Measurements from ENCODE around the gene HCN2.
"Not testable (repeated sequence)": the region's sequence is repeated elsewhere in the genome, so short reads cannot be mapped to it uniquely, and the experiment has no call there.

The HCN2 gene

DNA sequence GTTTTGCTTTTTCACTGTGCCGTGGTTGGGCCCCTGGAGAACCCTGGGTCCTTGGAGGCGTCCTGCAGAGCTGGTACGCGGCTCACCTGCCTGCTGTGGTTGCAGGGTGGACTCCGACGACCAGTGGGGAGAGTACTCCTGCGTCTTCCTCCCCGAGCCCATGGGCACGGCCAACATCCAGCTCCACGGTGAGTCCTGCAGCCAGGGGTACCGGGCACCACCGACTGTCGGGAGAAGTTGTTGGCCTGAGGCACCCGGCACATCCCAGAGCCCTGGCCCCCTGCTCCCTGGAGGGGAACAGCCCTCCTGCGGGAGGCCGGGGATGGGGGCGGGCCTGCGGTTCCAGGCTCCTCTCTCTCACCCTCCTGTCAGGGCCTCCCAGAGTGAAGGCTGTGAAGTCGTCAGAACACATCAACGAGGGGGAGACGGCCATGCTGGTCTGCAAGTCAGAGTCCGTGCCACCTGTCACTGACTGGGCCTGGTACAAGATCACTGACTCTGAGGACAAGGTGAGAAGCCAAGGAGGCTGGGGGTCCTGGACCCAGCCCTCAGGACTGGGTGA lies 9.3 kb upstream of the HCN2 start:
- Histone ChIP-seq H3K27me3 (ENCODE audit: insufficient read depth, low read length) (no peaks in the 10 kb centered on the region), H3K4me1 (ENCODE audit: insufficient read depth, low read length) (no peaks in the 10 kb centered on the region), H3K36me3 (ENCODE audit: insufficient read depth, low read length) (peaks cover 54% of the 10 kb centered on the region), H3K9me3 (ENCODE audit: insufficient read depth, low read depth, low read length) (no peaks in the 10 kb centered on the region), H3K4me3 (ENCODE audit: low read length) (no peak overlapping the region), H3K9ac (ENCODE audit: low read depth, low read length) (no peak overlapping the region), H3K27ac (ENCODE audit: low read depth, low read length) (no peak overlapping the region)
- WGBS = 96% methylated on average over 22 of the region's 22 CpGs

GRCh38 chr19:581399-582111 lies 8.1 kb upstream of the HCN2 start:
- WGBS = 96% methylated on average over 40 of the region's 40 CpGs
- Histone ChIP-seq H3K36me3 (ENCODE audit: insufficient read depth, low read length) (peaks cover 51% of the 10 kb centered on the region), H3K9ac (ENCODE audit: low read depth, low read length) (no peak overlapping the region)

GRCh38 chr19:582497-583197 lies 7.0 kb upstream of the HCN2 start:
- Histone ChIP-seq H3K4me3 (ENCODE audit: low read length) (no peak overlapping the region), H3K36me3 (ENCODE audit: insufficient read depth, low read length) (peaks cover 46% of the 10 kb centered on the region), H3K9me3 (ENCODE audit: insufficient read depth, low read depth, low read length) (no peaks in the 10 kb centered on the region), H3K27ac (ENCODE audit: low read depth, low read length) (no peak overlapping the region), H3K27me3 (ENCODE audit: insufficient read depth, low read length) (no peaks in the 10 kb centered on the region), H3K9ac (ENCODE audit: low read depth, low read length) (no peak overlapping the region), H3K4me1 (ENCODE audit: insufficient read depth, low read length) (no peaks in the 10 kb centered on the region)
- 92% methylated on average over 31 of the region's 31 CpGs for WGBS

More at GRCh38 chr19:581399-582111, 8.1 kb upstream of the HCN2 start:
- H3K9me3 ChIP-seq (ENCODE audit: insufficient read depth, low read depth, low read length) = no peaks in the 10 kb centered on the region
- no peaks in the 10 kb centered on the region for H3K27me3 ChIP-seq (ENCODE audit: insufficient read depth, low read length)
- H3K4me3 ChIP-seq (ENCODE audit: low read length) = no peak overlapping the region
- no peaks in the 10 kb centered on the region for H3K4me1 ChIP-seq (ENCODE audit: insufficient read depth, low read length)
- H3K27ac ChIP-seq (ENCODE audit: low read depth, low read length) = no peak overlapping the region

DNA sequence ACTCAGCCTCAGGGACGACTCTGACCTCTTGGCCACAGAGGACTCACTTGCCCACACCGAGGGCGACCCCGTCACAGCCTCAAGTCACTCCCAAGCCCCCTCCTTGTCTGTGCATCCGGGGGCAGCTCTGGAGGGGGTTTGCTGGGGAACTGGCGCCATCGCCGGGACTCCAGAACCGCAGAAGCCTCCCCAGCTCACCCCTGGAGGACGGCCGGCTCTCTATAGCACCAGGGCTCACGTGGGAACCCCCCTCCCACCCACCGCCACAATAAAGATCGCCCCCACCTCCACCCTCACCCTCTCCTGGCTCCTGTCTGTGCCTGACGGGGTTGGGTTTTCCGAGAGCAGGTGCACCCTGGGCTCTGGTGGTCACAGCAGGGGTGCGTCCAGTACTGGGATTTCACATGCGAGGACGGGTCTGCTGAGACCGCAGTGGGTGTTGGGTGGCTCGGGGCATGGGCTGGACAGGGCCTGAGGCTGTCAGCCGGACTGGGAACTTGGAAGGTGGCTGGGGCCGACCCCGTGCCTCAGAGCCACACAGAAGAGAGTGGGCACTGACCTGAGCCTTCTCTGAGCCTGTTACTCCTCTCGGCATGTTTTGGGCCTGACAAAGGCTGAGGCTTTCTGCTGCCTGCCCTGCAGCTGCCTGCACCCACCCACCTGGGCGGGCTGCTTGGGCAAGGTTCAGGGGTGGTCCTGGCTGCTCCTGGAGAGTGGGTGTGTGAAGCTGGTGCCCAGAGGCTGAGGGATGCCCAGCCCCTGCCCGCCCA lies 6.3 kb upstream of the HCN2 start:
- Histone ChIP-seq H3K27me3 (ENCODE audit: insufficient read depth, low read length) (peaks cover 7% of the 10 kb centered on the region), H3K9me3 (ENCODE audit: insufficient read depth, low read depth, low read length) (no peaks in the 10 kb centered on the region), H3K27ac (ENCODE audit: low read depth, low read length) (no peak overlapping the region), H3K4me3 (ENCODE audit: low read length) (no peak overlapping the region), H3K4me1 (ENCODE audit: insufficient read depth, low read length) (no peaks in the 10 kb centered on the region), H3K9ac (ENCODE audit: low read depth, low read length) (no peak overlapping the region), H3K36me3 (ENCODE audit: insufficient read depth, low read length) (peaks cover 38% of the 10 kb centered on the region)
- 91% methylated on average over 27 of the region's 27 CpGs for WGBS

DNA sequence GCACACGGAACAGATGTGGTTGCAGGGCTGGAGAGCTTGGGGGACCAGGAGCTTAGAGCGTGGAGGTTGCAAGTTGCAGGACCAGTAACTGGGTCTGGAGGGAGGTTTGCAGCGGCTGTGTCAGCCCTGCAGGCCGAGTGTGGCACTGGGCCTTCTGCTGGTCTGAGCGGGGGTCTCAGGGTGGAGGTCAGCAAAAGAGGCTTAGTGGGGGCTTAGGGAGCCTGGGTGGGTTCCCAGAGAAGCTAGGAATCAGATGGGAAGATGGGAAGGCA lies 5.8 kb upstream of the HCN2 start:
- Histone ChIP-seq H3K36me3 (ENCODE audit: insufficient read depth, low read length) (peaks cover 37% of the 10 kb centered on the region), H3K4me1 (ENCODE audit: insufficient read depth, low read length) (no peaks in the 10 kb centered on the region), H3K4me3 (ENCODE audit: low read length) (no peak overlapping the region), H3K9me3 (ENCODE audit: insufficient read depth, low read depth, low read length) (no peaks in the 10 kb centered on the region), H3K9ac (ENCODE audit: low read depth, low read length) (no peak overlapping the region), H3K27ac (ENCODE audit: low read depth, low read length) (no peak overlapping the region), H3K27me3 (ENCODE audit: insufficient read depth, low read length) (peaks cover 13% of the 10 kb centered on the region)
- WGBS = 83% methylated on average over 5 of the region's 5 CpGs

- H3K4me1 ChIP-seq (ENCODE audit: insufficient read depth, low read length) = no peaks in the 10 kb centered on the region
- no peak overlapping the region for H3K27ac ChIP-seq (ENCODE audit: low read depth, low read length)
- peaks cover 18% of the 10 kb centered on the region for H3K27me3 ChIP-seq (ENCODE audit: insufficient read depth, low read length)
- peaks cover 32% of the 10 kb centered on the region for H3K36me3 ChIP-seq (ENCODE audit: insufficient read depth, low read length)
- no peaks in the 10 kb centered on the region for H3K9me3 ChIP-seq (ENCODE audit: insufficient read depth, low read depth, low read length)
- H3K9ac ChIP-seq (ENCODE audit: low read depth, low read length) = no peak overlapping the region
- WGBS = 61% methylated on average over 38 of the region's 38 CpGs
- H3K4me3 ChIP-seq (ENCODE audit: low read length) = no peak overlapping the region
Measured at GRCh38 chr19:584240-585001, 5.3 kb upstream of the HCN2 start.

- WGBS = 94% methylated on average over 34 of the region's 34 CpGs
- Histone ChIP-seq H3K36me3 (ENCODE audit: insufficient read depth, low read length) (peaks cover 24% of the 10 kb centered on the region), H3K27me3 (ENCODE audit: insufficient read depth, low read length) (peaks cover 19% of the 10 kb centered on the region)
- H3K4me1 ChIP-seq (ENCODE audit: insufficient read depth, low read length); H3K9ac ChIP-seq (ENCODE audit: low read depth, low read length); H3K9me3 ChIP-seq (ENCODE audit: insufficient read depth, low read depth, low read length); H3K4me3 ChIP-seq (ENCODE audit: low read length); H3K27ac ChIP-seq (ENCODE audit: low read depth, low read length): not testable (repeated sequence)
Measured at GRCh38 chr19:585146-585545, 4.5 kb upstream of the HCN2 start.

GRCh38 chr19:585551-586110 lies 4.0 kb upstream of the HCN2 start:
- no peaks in the 10 kb centered on the region for H3K4me1 ChIP-seq (ENCODE audit: insufficient read depth, low read length)
- H3K9me3 ChIP-seq (ENCODE audit: insufficient read depth, low read depth, low read length) = no peaks in the 10 kb centered on the region
- H3K27me3 ChIP-seq (ENCODE audit: insufficient read depth, low read length) = peaks cover 24% of the 10 kb centered on the region
- no peak overlapping the region for H3K9ac ChIP-seq (ENCODE audit: low read depth, low read length)
- 80% methylated on average over 10 of the region's 10 CpGs for WGBS
- H3K36me3 ChIP-seq (ENCODE audit: insufficient read depth, low read length) = peaks cover 20% of the 10 kb centered on the region
- no peak overlapping the region for H3K4me3 ChIP-seq (ENCODE audit: low read length)
- H3K27ac ChIP-seq (ENCODE audit: low read depth, low read length) = no peak overlapping the region

DNA sequence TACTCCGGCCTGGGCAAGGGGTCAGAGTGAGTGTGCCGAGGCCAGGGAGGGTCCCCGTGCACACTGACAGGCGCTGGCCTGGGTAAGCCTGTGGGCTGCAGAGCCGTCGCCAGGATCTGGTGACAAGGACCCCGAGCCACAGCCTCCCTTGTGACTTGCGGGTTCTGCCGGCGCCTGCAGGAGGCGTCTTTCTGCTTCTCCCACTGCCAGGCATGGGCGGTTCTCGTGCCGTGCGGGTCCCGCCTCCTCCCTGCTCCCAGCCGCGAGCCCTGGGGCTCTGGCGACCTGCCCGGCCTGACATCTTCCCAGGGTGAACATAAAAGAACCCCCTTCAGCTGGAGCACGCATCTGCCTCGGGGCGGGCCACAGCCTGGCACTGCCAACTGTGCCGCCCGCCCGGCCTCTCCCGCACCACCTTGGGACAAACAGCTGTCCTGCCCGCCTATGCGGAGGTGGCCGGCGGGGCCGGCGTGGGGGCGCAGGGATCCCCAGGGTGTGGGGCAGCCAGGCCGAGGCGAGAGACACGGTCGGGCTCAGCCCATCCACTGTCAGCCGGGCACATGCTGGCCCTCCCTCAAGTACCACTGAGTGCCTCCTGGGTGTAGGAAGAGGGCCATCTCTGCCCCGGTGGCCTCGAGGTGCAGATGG lies 1.5 kb upstream of the HCN2 start:
- Histone ChIP-seq H3K27me3 (ENCODE audit: insufficient read depth, low read length) (peaks cover 47% of the 10 kb centered on the region), H3K4me1 (ENCODE audit: insufficient read depth, low read length) (no peaks in the 10 kb centered on the region), H3K36me3 (ENCODE audit: insufficient read depth, low read length) (no peaks in the 10 kb centered on the region), H3K4me3 (ENCODE audit: low read length) (no peak overlapping the region; the same call in 1 of the 2 replicates), H3K27ac (ENCODE audit: low read depth, low read length) (no peak overlapping the region), H3K9ac (ENCODE audit: low read depth, low read length) (no peak overlapping the region), H3K9me3 (ENCODE audit: insufficient read depth, low read depth, low read length) (no peaks in the 10 kb centered on the region)
- 12% methylated on average over 41 of the region's 41 CpGs for WGBS
